HCT116 (cell line): Measurements from ENCODE around the gene HBB. TPM values are rescaled to one million over a fixed set of nuclear protein-coding genes. Genes with fewer than 3 reads are reported as not detected.

Experiments
- ATAC-seq: fragments of 200-7000 bp; cut with Tn5 transposase; 2 replicates; pipeline ENCODE4 v1.9.1; 2020; ENCODE audit warnings: mild to moderate bottlenecking, moderate library complexity
- BruUV-seq: library from RNA; stranded (reverse); fragments of 400-500 nt; replicated peaks from 2 replicates; lab custom pipeline; 2021; lab: Mats Ljungman, UMichigan
- CTCF ChIA-PET: fragments of 300-600 bp; sonication (Branson Sonifier 250); formaldehyde crosslinking; loops from one replicate; lab custom pipeline; 2021; ENCODE audit warnings: antibody characterized with exemption; lab: Charles Lee
- POLR2A ChIA-PET: fragments of 300-600, 350-600 bp; sonication (Branson Sonifier 250); formaldehyde crosslinking; loops from one replicate; lab custom pipeline; 2021; ENCODE audit warnings: antibody characterized with exemption; lab: Charles Lee
- RAD21 ChIA-PET, 2 experiments: fragments of 300-600 bp; sonication (Branson Sonifier 250); formaldehyde crosslinking; loops; one replicate each; lab custom pipeline; 2023; ENCODE audit warnings: low total read pairs in 2 of 2; ENCODE audit not compliant: uncharacterized antibody in 2 of 2, unreplicated experiment in 2 of 2, low non-redundant PET in 1 of 2; lab: Charles Lee
- DNase-seq: peaks from one replicate; pipeline ENCODE4 v3.0.0-alpha.2; 2010; ENCODE audit warnings: low read depth, low spot score
- H2AFZ ChIP-seq: fragments of 200-600 bp; shearing (Covaris generic), sonication (generic); 2 replicates; pipeline ENCODE4 v1.6.1; 2017; ENCODE audit warnings: low read depth, mixed run types, mixed read lengths, antibody characterized with exemption, low read length; ENCODE audit not compliant: poor library complexity, severe bottlenecking
- H3K27ac ChIP-seq: 2 replicates; pipeline ENCODE4 v1.5.1; 2012; ENCODE audit warnings: low read depth, low read length
- H3K27me3 ChIP-seq: fragments of 200-600 bp; sonication (generic); 2 replicates; pipeline ENCODE4 v1.6.1; 2016; ENCODE audit warnings: mixed run types, low read length, mixed read lengths; ENCODE audit not compliant: insufficient read depth
- H3K36me3 ChIP-seq, 2 experiments: fragments of 200-500 bp in 1 of 2; fragments of 200-600 bp in 1 of 2; sonication (Bioruptor generic) in 1 of 2; sonication (generic) in 1 of 2; 2 replicates each; pipeline versions ENCODE4 v1.5.1 to v1.6.1; 2014 to 2016; ENCODE audit warnings: low read length in 2 of 2, inconsistent platforms in 1 of 2, mixed read lengths in 1 of 2, mixed run types in 1 of 2; ENCODE audit not compliant: insufficient read depth in 2 of 2, control insufficient read depth in 1 of 2
- H3K4me1 ChIP-seq, 2 experiments: fragments of 200-600 bp in 1 of 2; sonication (generic) in 1 of 2; 2 replicates each; pipeline versions ENCODE4 v1.5.1 to v1.6.1; 2012 to 2017; ENCODE audit warnings: low read length in 2 of 2, inconsistent platforms in 1 of 2, mild to moderate bottlenecking in 1 of 2, mixed read lengths in 1 of 2, mixed run types in 1 of 2, moderate library complexity in 1 of 2; ENCODE audit not compliant: insufficient read depth in 2 of 2, control insufficient read depth in 1 of 2
- H3K4me2 ChIP-seq: fragments of 200-600 bp; sonication (generic); 2 replicates; pipeline ENCODE4 v1.6.1; 2017; ENCODE audit warnings: mixed run types, low read length, mixed read lengths
- H3K4me3 ChIP-seq, 2 experiments: fragments of 200-600 bp in 1 of 2; sonication (generic) in 1 of 2; replicated peaks in 1 of 2; 2 replicates each; pipeline ENCODE4 v1.5.1; 2011 to 2016; ENCODE audit warnings: low read length in 2 of 2, control low read depth in 1 of 2, low read depth in 1 of 2, mild to moderate bottlenecking in 1 of 2, mixed read lengths in 1 of 2, mixed run types in 1 of 2
- H3K79me2 ChIP-seq: fragments of 200-600 bp; sonication (generic); 2 replicates; pipeline ENCODE4 v1.6.1; 2017; ENCODE audit warnings: mild to moderate bottlenecking, mixed run types, low read length, moderate library complexity, mixed read lengths; ENCODE audit not compliant: insufficient read depth
- H3K9ac ChIP-seq: fragments of 200-600 bp; sonication (generic); 2 replicates; pipeline ENCODE4 v1.6.1; 2016; ENCODE audit warnings: low read length, mixed read lengths
- H3K9me2 ChIP-seq: fragments of 200-600 bp; sonication (generic), shearing (Covaris generic); 2 replicates; pipeline ENCODE4 v1.6.1; 2017; ENCODE audit warnings: mixed run types, mild to moderate bottlenecking, moderate library complexity; ENCODE audit not compliant: insufficient read depth
- H3K9me3 ChIP-seq, 2 experiments: fragments of 200-500 bp in 1 of 2; fragments of 200-600 bp in 1 of 2; sonication (Bioruptor generic) in 1 of 2; sonication (generic) in 1 of 2; 2 replicates each; pipeline ENCODE4 v1.6.1; 2014 to 2017; ENCODE audit warnings: low read length in 2 of 2, mixed read lengths in 2 of 2, inconsistent platforms in 1 of 2, low read depth in 1 of 2, mild to moderate bottlenecking in 1 of 2, mixed run types in 1 of 2, moderate library complexity in 1 of 2; ENCODE audit not compliant: control insufficient read depth in 1 of 2, insufficient read depth in 1 of 2
- H4K20me1 ChIP-seq: fragments of 200-600 bp; sonication (generic), shearing (Covaris generic); 2 replicates; pipeline ENCODE4 v1.6.1; 2017; ENCODE audit warnings: mixed run types, mild to moderate bottlenecking, moderate library complexity; ENCODE audit not compliant: insufficient read depth
- ATF3 ChIP-seq: IDR thresholded peaks from 2 replicates; pipeline ENCODE4 v1.6.1; 2012
- CEBPB ChIP-seq: IDR thresholded peaks from 2 replicates; pipeline ENCODE4 v1.6.1; 2012; ENCODE audit warnings: low read depth
- CTCF ChIP-seq, 3 experiments: fragments of 200-600 bp in 1 of 3; sonication (generic) in 1 of 3; IDR thresholded peaks in 2 of 3; conservative IDR thresholded peaks in 1 of 3; 2 replicates each; pipeline ENCODE4 v1.5.1; 2012 to 2017; ENCODE audit warnings: low read depth in 2 of 3, low read length in 2 of 3, antibody characterized with exemption in 1 of 3, borderline replicate concordance in 1 of 3, control low read depth in 1 of 3, mild to moderate bottlenecking in 1 of 3, mixed read lengths in 1 of 3, mixed run types in 1 of 3, moderate library complexity in 1 of 3; ENCODE audit not compliant: insufficient read depth in 1 of 3
- ELF1 ChIP-seq: IDR thresholded peaks from 2 replicates; pipeline ENCODE4 v1.6.1; 2012; ENCODE audit warnings: low read depth, borderline replicate concordance
- FOSL1 ChIP-seq: IDR thresholded peaks from 2 replicates; pipeline ENCODE4 v1.6.1; 2012; ENCODE audit warnings: low read depth
- JUND ChIP-seq: IDR thresholded peaks from 2 replicates; pipeline ENCODE4 v1.6.1; 2012
- MAX ChIP-seq: IDR thresholded peaks from 2 replicates; pipeline ENCODE4 v1.6.1; 2012
- POLR2AphosphoS5 ChIP-seq: IDR thresholded peaks from 2 replicates; pipeline ENCODE4 v1.6.1; 2011; ENCODE audit warnings: mild to moderate bottlenecking, low read depth, low read length, moderate library complexity
- RAD21 ChIP-seq: IDR thresholded peaks from 2 replicates; pipeline ENCODE4 v1.6.1; 2012; ENCODE audit warnings: low read depth, mild to moderate bottlenecking
- SIN3A ChIP-seq: IDR thresholded peaks from 2 replicates; pipeline ENCODE4 v1.6.1; 2012; ENCODE audit warnings: low read depth
- SP1 ChIP-seq: IDR thresholded peaks from 2 replicates; pipeline ENCODE4 v1.6.1; 2012; ENCODE audit warnings: low read depth
- SRF ChIP-seq: IDR thresholded peaks from 2 replicates; pipeline ENCODE4 v1.6.1; 2012; ENCODE audit warnings: low read depth
- TCF7L2 ChIP-seq: IDR thresholded peaks from 2 replicates; pipeline ENCODE4 v1.7.0; 2011; ENCODE audit warnings: borderline replicate concordance, inconsistent platforms; ENCODE audit not compliant: insufficient read depth, insufficient read length; ENCODE audit errors: extremely low read depth
- YY1 ChIP-seq: IDR thresholded peaks from 2 replicates; pipeline ENCODE4 v1.6.1; 2011; ENCODE audit warnings: low read length, low read depth, moderate library complexity, mild to moderate bottlenecking; ENCODE audit not compliant: insufficient replicate concordance; ENCODE audit errors: extremely low read depth
- ZBTB33 ChIP-seq: IDR thresholded peaks from 2 replicates; pipeline ENCODE4 v1.6.1; 2011; ENCODE audit warnings: mild to moderate bottlenecking, low read length, moderate library complexity; ENCODE audit not compliant: insufficient replicate concordance; ENCODE audit errors: extremely low read depth
- ZFX ChIP-seq: fragments of 450-650 bp; IDR thresholded peaks from 2 replicates; pipeline ENCODE4 v1.6.1; 2017
- ZNF274 ChIP-seq: fragments of 200-500 bp; sonication (Bioruptor generic); IDR thresholded peaks from 2 replicates; pipeline ENCODE4 v1.6.1; 2014; ENCODE audit warnings: mild to moderate bottlenecking, low read depth, low read length, inconsistent platforms
- intact Hi-C: fragments of 100-400 bp; cut with micrococcal nuclease; formaldehyde crosslinking; loops from 2 replicates; pipeline ENCODE4 v1.10.0; 2022
- total RNA-seq: library from RNA; stranded (reverse); gene quantifications from one replicate; pipeline ENCODE4 v1.2.1, GENCODE V29; 2021; ENCODE audit not compliant: unreplicated experiment

HBB gene
- total RNA-seq, 1 experiment from 2014 or later = not detected

DNA sequence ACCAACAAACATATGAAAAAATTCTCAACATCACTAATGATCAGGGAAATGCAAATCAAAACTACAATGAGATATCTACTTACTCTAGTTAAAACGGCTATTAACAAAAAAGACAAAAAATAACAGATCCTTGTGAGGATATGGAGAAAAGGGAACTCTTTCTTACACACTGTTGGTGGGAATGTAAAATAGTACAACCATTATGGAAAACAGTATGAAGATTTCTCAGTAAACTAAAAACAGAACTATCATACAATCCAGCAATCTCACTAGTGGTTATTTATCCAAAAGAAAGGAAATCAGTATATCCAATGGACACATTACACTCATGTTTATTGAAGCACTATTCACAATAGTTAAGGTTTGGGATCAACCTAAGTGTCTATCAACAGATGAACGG, 39.0 kb upstream of the HBB start:
- no TSS peak for BruUV-seq
- Histone ChIP-seq H3K79me2 (no peaks in the 10 kb centered on the region), H4K20me1 (no peaks in the 10 kb centered on the region; the same call in 1 of the 2 replicates), H3K4me2 (no peak overlapping the region), H3K9me2 (no peaks in the 10 kb centered on the region), H3K27me3 (no peaks in the 10 kb centered on the region), H3K4me3 (no peak overlapping the region), H3K4me1 (no peaks in the 10 kb centered on the region), H3K36me3 (peaks cover 0 to 8% of the 10 kb centered on the region in 2 experiments; a peak in 1 of 4 replicates), H2AFZ (no peak overlapping the region), H3K27ac (no peak overlapping the region), H3K9me3 (no peaks in the 10 kb centered on the region), H3K9ac (no peak overlapping the region)
- TF ChIP-seq RAD21 = no peak
- no peak for TF ChIP-seq SIN3A
- TF ChIP-seq ZFX = no peak
- ATAC-seq = no peak
- CTCF ChIA-PET = no interaction called here
- intact Hi-C loops = no loop called here
- POLR2A ChIA-PET = no interaction called here
- no peak for DNase-seq
- RAD21 ChIA-PET = no interaction called here

DNA sequence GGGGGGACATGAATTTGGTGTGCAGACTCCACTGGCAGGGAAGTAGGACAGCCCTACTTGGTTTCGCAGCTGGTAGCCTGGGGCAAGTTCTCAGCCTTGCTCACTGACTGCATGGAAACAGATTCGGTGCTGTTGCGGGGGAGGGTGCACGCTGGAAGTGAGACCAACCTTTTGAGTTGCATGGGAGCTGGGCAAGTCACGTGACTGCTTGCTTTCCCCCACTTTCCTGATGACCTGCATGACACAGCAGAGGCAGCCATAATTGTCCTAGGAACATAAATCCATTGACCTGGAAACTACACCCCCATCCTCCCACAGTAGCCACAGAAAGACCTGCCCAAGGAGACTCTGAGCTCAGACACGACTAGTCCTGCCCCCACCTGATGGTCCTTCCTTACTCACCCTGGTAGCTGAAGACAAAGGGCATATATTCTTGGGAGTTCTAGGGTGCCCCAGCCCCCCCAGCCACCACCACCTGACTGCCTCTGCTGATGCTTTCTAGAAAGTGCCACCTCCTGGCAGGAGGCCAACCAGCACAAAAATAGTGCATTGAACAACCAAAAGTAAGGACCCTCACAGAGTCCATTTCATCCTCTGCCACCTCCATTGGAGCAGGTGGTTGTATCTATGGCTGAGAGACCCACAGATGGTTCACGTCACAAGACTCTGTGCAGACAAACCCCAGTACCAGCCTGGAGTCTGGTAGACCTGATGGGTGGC, 31.8 kb upstream of the HBB start:
- no peak for DNase-seq
- no peaks in the 10 kb centered on the region for H3K9me2 ChIP-seq
- no peak overlapping the region for H3K4me2 ChIP-seq
- no peaks in the 10 kb centered on the region for H3K4me1 ChIP-seq
- CTCF ChIA-PET = no interaction called here
- no peaks in the 10 kb centered on the region for H3K9me3 ChIP-seq
- RAD21 ChIA-PET = no interaction called here
- no peaks in the 10 kb centered on the region for H3K79me2 ChIP-seq
- H2AFZ ChIP-seq = no peak overlapping the region
- POLR2A ChIA-PET = no interaction called here
- BruUV-seq = no TSS peak
- no peak overlapping the region for H3K27ac ChIP-seq
- H4K20me1 ChIP-seq = no peaks in the 10 kb centered on the region
- no peaks in the 10 kb centered on the region for H3K27me3 ChIP-seq
- H3K36me3 ChIP-seq = no peaks in the 10 kb centered on the region; a peak in 2 of 4 replicates
- no peak for ATAC-seq
- intact Hi-C loops = no loop called here
- no peak overlapping the region for H3K4me3 ChIP-seq
- H3K9ac ChIP-seq = no peak overlapping the region
- TF ChIP-seq ZFX (no peak), MAX (no peak), SRF (no peak), YY1 (no peak), SP1 (no peak), CTCF (IDR thresholded peaks at IDR 0.05 in 2 of 3, conservative IDR thresholded peaks at IDR 0.05 in 1 of 3; ENCODE audit: borderline replicate concordance in 1 of 3, insufficient read depth in 1 of 3, low read depth in 2 of 3, low read length in 2 of 3) (no peak), ZBTB33 (no peak), POLR2AphosphoS5 (no peak), ZNF274 (no peak), RAD21 (no peak), JUND (no peak), ATF3 (no peak), FOSL1 (no peak), TCF7L2 (no peak), ELF1 (no peak), CEBPB (no peak)
